ENCODE results near the gene ITGA7. TPM values are rescaled to one million over a fixed set of nuclear protein-coding genes. Genes with fewer than 3 reads are reported as not detected.
A peak's percentile ranks its signal among the peaks of the same experiment; 100 is the strongest.

The ITGA7 gene
- total RNA-seq, 1 donor from 2014 or later: 4.0 TPM

DNA sequence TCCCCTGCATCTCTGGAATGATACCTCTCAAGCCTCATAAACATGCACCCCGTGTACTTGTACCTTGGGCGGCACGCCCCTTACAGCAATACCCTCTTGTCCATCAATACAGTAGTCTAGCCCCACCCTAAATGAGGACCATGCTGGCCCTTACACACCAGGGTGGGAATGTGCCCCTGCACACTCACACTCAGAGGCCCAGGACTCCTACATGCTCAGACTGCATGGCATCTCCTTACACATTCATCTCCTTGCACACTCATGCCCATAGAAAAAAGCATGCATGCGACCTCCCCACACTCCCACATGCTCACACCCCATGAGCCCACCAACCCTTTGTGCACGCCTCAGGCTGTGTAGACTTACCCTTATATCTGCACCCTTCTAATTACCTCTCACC is 22.0 kb downstream of the ITGA7 start:
- H3K4me1 Mint-ChIP-seq (ENCODE audit: unreplicated experiment): peaks cover 7% of the 10 kb centered on the region
- H3K4me3 Mint-ChIP-seq (ENCODE audit: unreplicated experiment): peak overlapping the region; percentile 3
- no peak overlapping the region for H3K27ac Mint-ChIP-seq (ENCODE audit: unreplicated experiment)
- no peak for DNase-seq (ENCODE audit: low spot score)
- H3K9me3 Mint-ChIP-seq (ENCODE audit: unreplicated experiment): no peaks in the 10 kb centered on the region
- TF ChIP-seq, protein P1, sequence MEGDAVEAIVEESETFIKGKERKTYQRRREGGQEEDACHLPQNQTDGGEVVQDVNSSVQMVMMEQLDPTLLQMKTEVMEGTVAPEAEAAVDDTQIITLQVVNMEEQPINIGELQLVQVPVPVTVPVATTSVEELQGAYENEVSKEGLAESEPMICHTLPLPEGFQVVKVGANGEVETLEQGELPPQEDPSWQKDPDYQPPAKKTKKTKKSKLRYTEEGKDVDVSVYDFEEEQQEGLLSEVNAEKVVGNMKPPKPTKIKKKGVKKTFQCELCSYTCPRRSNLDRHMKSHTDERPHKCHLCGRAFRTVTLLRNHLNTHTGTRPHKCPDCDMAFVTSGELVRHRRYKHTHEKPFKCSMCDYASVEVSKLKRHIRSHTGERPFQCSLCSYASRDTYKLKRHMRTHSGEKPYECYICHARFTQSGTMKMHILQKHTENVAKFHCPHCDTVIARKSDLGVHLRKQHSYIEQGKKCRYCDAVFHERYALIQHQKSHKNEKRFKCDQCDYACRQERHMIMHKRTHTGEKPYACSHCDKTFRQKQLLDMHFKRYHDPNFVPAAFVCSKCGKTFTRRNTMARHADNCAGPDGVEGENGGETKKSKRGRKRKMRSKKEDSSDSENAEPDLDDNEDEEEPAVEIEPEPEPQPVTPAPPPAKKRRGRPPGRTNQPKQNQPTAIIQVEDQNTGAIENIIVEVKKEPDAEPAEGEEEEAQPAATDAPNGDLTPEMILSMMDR (IDR thresholded peaks at IDR 0.05; ENCODE audit: unreplicated experiment): no peak
- H3K36me3 Mint-ChIP-seq (ENCODE audit: low read depth, unreplicated experiment): no peaks in the 10 kb centered on the region
- peaks cover 13% of the 10 kb centered on the region for H3K27me3 Mint-ChIP-seq (ENCODE audit: unreplicated experiment)

DNA sequence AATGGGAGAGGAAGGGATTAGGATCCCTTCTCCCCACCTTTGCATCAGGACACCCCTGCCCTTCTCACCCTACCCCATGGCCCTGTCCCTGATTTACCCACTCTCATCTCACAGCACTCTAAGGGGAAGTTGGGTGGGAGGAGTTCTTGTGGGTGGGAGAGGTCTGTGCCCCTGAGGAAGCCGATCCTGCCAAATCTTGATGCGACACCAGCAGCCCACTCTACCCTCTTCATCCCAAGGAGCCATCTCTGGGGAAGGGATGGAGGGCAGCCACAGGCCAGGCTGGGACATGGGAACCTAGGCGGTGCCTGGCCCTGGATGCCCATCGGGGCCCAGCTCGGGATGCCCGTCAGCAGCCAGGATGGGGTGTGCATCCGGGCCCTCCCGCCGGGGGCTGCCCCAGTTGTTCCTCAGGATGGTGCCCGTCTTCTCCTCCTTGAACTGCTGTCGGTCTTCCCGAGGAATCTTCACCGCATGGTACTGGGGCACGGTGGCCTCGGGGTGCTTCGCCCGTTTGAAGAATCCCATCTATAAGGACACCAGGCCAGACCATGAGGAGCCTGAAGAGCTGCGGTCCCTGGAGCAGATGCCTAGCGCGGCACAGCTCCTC is 22.8 kb downstream of the ITGA7 start:
- Mint-ChIP-seq H3K9me3 (ENCODE audit: unreplicated experiment) (no peaks in the 10 kb centered on the region), H3K27ac (ENCODE audit: unreplicated experiment) (no peak overlapping the region), H3K4me1 (ENCODE audit: unreplicated experiment) (peaks cover 7% of the 10 kb centered on the region), H3K27me3 (ENCODE audit: unreplicated experiment) (peaks cover 13% of the 10 kb centered on the region), H3K4me3 (ENCODE audit: unreplicated experiment) (no peak overlapping the region), H3K36me3 (ENCODE audit: low read depth, unreplicated experiment) (no peaks in the 10 kb centered on the region)
- DNase-seq (ENCODE audit: low spot score): no peak
- TF ChIP-seq, protein P1 (IDR thresholded peaks at IDR 0.05; ENCODE audit: unreplicated experiment): no peak

DNA sequence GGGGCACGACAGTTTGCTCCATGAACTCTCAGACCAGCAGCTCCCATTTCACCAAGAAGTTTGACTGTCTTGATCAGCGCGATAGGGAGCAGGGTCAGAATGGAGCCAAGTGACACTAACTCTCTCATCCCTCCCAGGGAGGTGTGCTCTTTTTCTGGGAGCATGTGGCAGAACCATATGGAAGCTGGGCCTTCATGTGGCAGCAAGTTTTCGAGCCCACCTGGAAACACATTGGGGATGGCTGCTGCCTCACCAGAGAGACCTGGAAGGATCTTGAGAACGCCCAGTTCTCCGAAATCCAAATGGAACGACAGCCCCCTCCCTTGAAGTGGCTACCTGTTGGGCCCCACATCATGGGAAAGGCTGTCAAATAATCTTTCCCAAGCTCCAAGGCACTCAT is 24.0 kb downstream of the ITGA7 start:
- TF ChIP-seq, protein P1 (IDR thresholded peaks at IDR 0.05; ENCODE audit: unreplicated experiment): no peak
- Mint-ChIP-seq H3K9me3 (ENCODE audit: unreplicated experiment) (no peaks in the 10 kb centered on the region), H3K27ac (ENCODE audit: unreplicated experiment) (no peak overlapping the region), H3K36me3 (ENCODE audit: low read depth, unreplicated experiment) (no peaks in the 10 kb centered on the region), H3K27me3 (ENCODE audit: unreplicated experiment) (peaks cover 13% of the 10 kb centered on the region), H3K4me3 (ENCODE audit: unreplicated experiment) (no peak overlapping the region), H3K4me1 (ENCODE audit: unreplicated experiment) (peaks cover 7% of the 10 kb centered on the region)
- no peak for DNase-seq (ENCODE audit: low spot score)

DNA sequence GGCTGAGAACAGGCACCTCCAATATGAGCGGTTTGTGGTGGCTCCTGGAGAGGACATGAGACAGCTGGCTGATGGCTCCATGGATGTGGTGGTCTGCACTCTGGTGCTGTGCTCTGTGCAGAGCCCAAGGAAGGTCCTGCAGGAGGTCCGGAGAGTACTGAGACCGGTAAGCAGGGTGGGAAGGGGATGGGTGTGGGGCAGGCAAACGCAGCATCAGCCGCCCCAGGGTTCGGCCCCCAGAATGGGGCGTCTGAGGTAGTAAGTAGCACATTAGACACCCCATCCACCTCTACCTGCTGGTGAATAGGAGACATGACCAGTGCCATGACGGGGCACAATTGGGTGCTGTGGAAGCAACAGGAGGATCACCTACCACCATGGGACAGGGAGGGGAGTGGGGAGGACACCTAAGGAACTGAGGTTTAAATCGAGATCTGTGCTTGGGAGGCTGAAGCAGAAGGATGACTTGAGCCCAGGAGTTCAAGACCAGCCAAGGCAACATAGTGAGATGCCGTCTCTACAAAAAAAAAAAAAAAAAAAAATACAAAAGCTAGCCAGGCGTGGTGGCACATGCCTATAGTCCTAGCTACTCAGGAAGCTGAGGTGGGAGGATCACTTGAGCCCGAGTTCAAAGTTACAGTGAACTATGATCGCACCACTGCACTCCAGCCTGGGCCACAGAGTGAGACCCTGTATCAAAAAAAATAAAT is 25.5 kb downstream of the ITGA7 start:
- H3K9me3 Mint-ChIP-seq (ENCODE audit: unreplicated experiment): no peaks in the 10 kb centered on the region
- no peaks in the 10 kb centered on the region for H3K36me3 Mint-ChIP-seq (ENCODE audit: low read depth, unreplicated experiment)
- TF ChIP-seq, protein P1 (IDR thresholded peaks at IDR 0.05; ENCODE audit: unreplicated experiment): no peak
- peaks cover 7% of the 10 kb centered on the region for H3K4me1 Mint-ChIP-seq (ENCODE audit: unreplicated experiment)
- no peak overlapping the region for H3K27ac Mint-ChIP-seq (ENCODE audit: unreplicated experiment)
- H3K4me3 Mint-ChIP-seq (ENCODE audit: unreplicated experiment): no peak overlapping the region
- H3K27me3 Mint-ChIP-seq (ENCODE audit: unreplicated experiment): peaks cover 13% of the 10 kb centered on the region
- DNase-seq (ENCODE audit: low spot score): no peak

Data from endothelial cell (in vitro differentiated cells).